Liver (tissue), 9 donors: ENCODE results near the gene CCDC7. TPM values are rescaled to one million over a fixed set of nuclear protein-coding genes. Genes with fewer than 3 reads are reported as not detected.

ENCODE experiments used
- DNase-seq: peaks from one replicate; pipeline ENCODE4 v3.0.0-alpha.2; 2017; ENCODE audit warnings: low spot score
- H3K27ac ChIP-seq, 2 donors: one replicate each; pipeline ENCODE4 v1.7.0; 2013; ENCODE audit warnings: inconsistent platforms in 2 of 2, low read length in 2 of 2, control low read depth in 1 of 2, low read depth in 1 of 2, mild to moderate bottlenecking in 1 of 2
- H3K27me3 ChIP-seq, 4 donors: one replicate each; pipeline versions ENCODE4 v1.6.1 to v1.7.0; 2013; ENCODE audit warnings: low read length in 3 of 4, inconsistent platforms in 1 of 4, mild to moderate bottlenecking in 1 of 4, moderate library complexity in 1 of 4; ENCODE audit not compliant: control insufficient read depth in 4 of 4, insufficient read depth in 4 of 4
- H3K36me3 ChIP-seq, 4 donors: one replicate each; pipeline versions ENCODE4 v1.6.1 to v1.7.0; 2013; ENCODE audit warnings: low read length in 3 of 4, mild to moderate bottlenecking in 3 of 4, low read depth in 1 of 4, moderate library complexity in 1 of 4; ENCODE audit not compliant: control insufficient read depth in 4 of 4, insufficient read depth in 3 of 4
- H3K4me1 ChIP-seq, 4 donors: one replicate each; pipeline versions ENCODE4 v1.6.1 to v1.7.0; 2013; ENCODE audit warnings: low read length in 3 of 4, mild to moderate bottlenecking in 3 of 4, moderate library complexity in 1 of 4; ENCODE audit not compliant: control insufficient read depth in 4 of 4, insufficient read depth in 4 of 4
- H3K4me3 ChIP-seq, 3 donors: one replicate each; pipeline versions ENCODE4 v1.6.1 to v1.7.0; 2013; ENCODE audit warnings: low read length in 3 of 3, control low read depth in 1 of 3, low read depth in 1 of 3, mild to moderate bottlenecking in 1 of 3
- H3K9ac ChIP-seq, 2 donors: one replicate each; pipeline ENCODE4 v1.7.0; 2013; ENCODE audit warnings: low read length in 2 of 2, mild to moderate bottlenecking in 2 of 2, moderate library complexity in 2 of 2, control low read depth in 1 of 2, low read depth in 1 of 2
- H3K9me3 ChIP-seq, 4 donors: one replicate each; pipeline versions ENCODE4 v1.6.1 to v1.7.0; 2013; ENCODE audit warnings: low read length in 3 of 4; ENCODE audit not compliant: control insufficient read depth in 4 of 4
- CTCF ChIP-seq: fragments of 150-350 bp; IDR thresholded peaks from 2 replicates; pipeline ENCODE4 v1.5.1; 2017; ENCODE audit warnings: improper control_type of control experiment, low read depth, low read length; ENCODE audit not compliant: missing input control
- EGR1 ChIP-seq, 2 donors: IDR thresholded peaks; 2 replicates each; pipeline ENCODE4 v1.6.1; 2016 to 2018; ENCODE audit warnings: antibody characterized with exemption in 2 of 2, low read depth in 2 of 2
- FOXA1 ChIP-seq: IDR thresholded peaks from 2 replicates; pipeline ENCODE4 v1.6.1; 2016; ENCODE audit warnings: antibody characterized with exemption
- FOXA2 ChIP-seq: IDR thresholded peaks from 2 replicates; pipeline ENCODE4 v1.6.1; 2016; ENCODE audit warnings: antibody characterized with exemption
- GABPA ChIP-seq, 2 donors: IDR thresholded peaks in 1 of 2; conservative IDR thresholded peaks in 1 of 2; 2 replicates each; pipeline ENCODE4 v1.6.1; 2016; ENCODE audit warnings: antibody characterized with exemption in 2 of 2, mild to moderate bottlenecking in 1 of 2, moderate library complexity in 1 of 2
- HNF4A ChIP-seq, 2 donors: conservative IDR thresholded peaks; 2 replicates each; pipeline ENCODE4 v1.6.1; 2016; ENCODE audit warnings: antibody characterized with exemption in 2 of 2, mild to moderate bottlenecking in 2 of 2
- JUND ChIP-seq, 2 donors: IDR thresholded peaks; 2 replicates each; pipeline ENCODE4 v1.6.1; 2016; ENCODE audit warnings: antibody characterized with exemption in 2 of 2
- NR2F2 ChIP-seq: IDR thresholded peaks from 2 replicates; pipeline ENCODE4 v1.6.1; 2016; ENCODE audit warnings: antibody characterized with exemption
- RAD21 ChIP-seq, 2 donors: IDR thresholded peaks; 2 replicates each; pipeline ENCODE4 v1.6.1; 2016; ENCODE audit warnings: antibody characterized with exemption in 2 of 2, mild to moderate bottlenecking in 2 of 2
- REST ChIP-seq: IDR thresholded peaks from 2 replicates; pipeline ENCODE4 v1.6.1; 2016; ENCODE audit warnings: antibody characterized with exemption, mild to moderate bottlenecking
- RXRA ChIP-seq, 2 donors: IDR thresholded peaks; 2 replicates each; pipeline ENCODE4 v1.6.1; 2017 to 2018; ENCODE audit warnings: antibody characterized with exemption in 2 of 2, mild to moderate bottlenecking in 1 of 2
- SP1 ChIP-seq: IDR thresholded peaks from 2 replicates; pipeline ENCODE4 v1.6.1; 2018; ENCODE audit warnings: antibody characterized with exemption, mild to moderate bottlenecking
- TAF1 ChIP-seq: conservative IDR thresholded peaks from 2 replicates; pipeline ENCODE4 v1.6.1; 2016; ENCODE audit warnings: antibody characterized with exemption, mild to moderate bottlenecking
- YY1 ChIP-seq: IDR thresholded peaks from 2 replicates; pipeline ENCODE4 v1.6.1; 2016; ENCODE audit warnings: antibody characterized with exemption, mild to moderate bottlenecking
- WGBS: extraction: QIAGEN DNeasy Blood & Tissue Kit; methylation state at CpG from one replicate; pipeline ENCODE4 v1.1.7; 2013; 5-methylcytosine and 5-hydroxymethylcytosine counted together
- polyA plus RNA-seq, 2 donors: library from polyadenylated mRNA; stranded (reverse) in 1 of 2; unstranded in 1 of 2; fragments of 200-250 nt in 1 of 2; fragments of >200 nt in 1 of 2; fragmentation: Nextera tagmentation in 1 of 2; extraction: Ambion mirVana in 1 of 2; gene quantifications; one replicate each; pipeline versions ENCODE4 v1.2.1 to v1.2.3, GENCODE V29; 2013 to 2015
- total RNA-seq, 2 donors: library from RNA; depleted of rRNA; stranded (reverse); fragments of >200 nt; gene quantifications; one replicate each; pipeline ENCODE4 v1.2.3, GENCODE V29; 2014
- TF ChIP-seq, protein P1 (sequence below): IDR thresholded peaks from 2 replicates; pipeline ENCODE4 v1.6.1; 2016; ENCODE audit warnings: antibody characterized with exemption
- TF ChIP-seq, protein P2 (sequence below): IDR thresholded peaks from 2 replicates; pipeline ENCODE4 v1.6.1; 2016; ENCODE audit warnings: antibody characterized with exemption
- TF ChIP-seq, protein P3 (sequence below): IDR thresholded peaks from 2 replicates; pipeline ENCODE4 v1.6.1; 2016; ENCODE audit warnings: antibody characterized with exemption
- donor health status: healthy.
- donor health status: healthy.
- donor health status: healthy.
- donor health status: healthy.
- donor health status: healthy.

CCDC7 gene
- total and polyA plus RNA-seq, 4 donors, result 0.47 to 5.9 (median 3.2) TPM

GRCh38 chr10:32788359-32788758 is 342.4 kb downstream of the CCDC7 start (continued):
- no peak for TF ChIP-seq GABPA (IDR thresholded peaks at IDR 0.05 in 1 of 2, conservative IDR thresholded peaks at IDR 0.05 in 1 of 2)

GRCh38 chr10:32790483-32790882 is 344.5 kb downstream of the CCDC7 start:
- DNase-seq, result no peak
- WGBS, result 98% methylated on average over 1 of the region's 1 CpG
- Histone ChIP-seq H3K4me1 (peaks cover 4 to 11% (median 8%) of the 10 kb centered on the region in 4 donors), H3K4me3 (no peak overlapping the region), H3K27me3 (no peaks in the 10 kb centered on the region), H3K9me3 (peaks cover 0 to 5% (median 0%) of the 10 kb centered on the region in 4 donors), H3K27ac (no peak overlapping the region), H3K9ac (no peak overlapping the region), H3K36me3 (no peaks in the 10 kb centered on the region)
- TF ChIP-seq CTCF (no peak), FOXA2 (no peak), RXRA (IDR thresholded peaks at IDR 0.05) (no peak), EGR1 (IDR thresholded peaks at IDR 0.05; ENCODE audit: low read depth in 2 of 2) (no peak), FOXA1 (no peak), JUND (IDR thresholded peaks at IDR 0.05) (no peak), SP1 (no peak), YY1 (no peak), RAD21 (IDR thresholded peaks at IDR 0.05) (no peak), NR2F2 (no peak), TAF1 (no peak), HNF4A (conservative IDR thresholded peaks at IDR 0.05) (no peak), GABPA (IDR thresholded peaks at IDR 0.05 in 1 of 2, conservative IDR thresholded peaks at IDR 0.05 in 1 of 2) (no peak), REST (no peak)
- TF ChIP-seq, protein P1, sequence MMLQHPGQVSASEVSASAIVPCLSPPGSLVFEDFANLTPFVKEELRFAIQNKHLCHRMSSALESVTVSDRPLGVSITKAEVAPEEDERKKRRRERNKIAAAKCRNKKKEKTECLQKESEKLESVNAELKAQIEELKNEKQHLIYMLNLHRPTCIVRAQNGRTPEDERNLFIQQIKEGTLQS, result no peak
- TF ChIP-seq, protein P2, sequence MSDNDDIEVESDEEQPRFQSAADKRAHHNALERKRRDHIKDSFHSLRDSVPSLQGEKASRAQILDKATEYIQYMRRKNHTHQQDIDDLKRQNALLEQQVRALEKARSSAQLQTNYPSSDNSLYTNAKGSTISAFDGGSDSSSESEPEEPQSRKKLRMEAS, result no peak
- TF ChIP-seq, protein P3, sequence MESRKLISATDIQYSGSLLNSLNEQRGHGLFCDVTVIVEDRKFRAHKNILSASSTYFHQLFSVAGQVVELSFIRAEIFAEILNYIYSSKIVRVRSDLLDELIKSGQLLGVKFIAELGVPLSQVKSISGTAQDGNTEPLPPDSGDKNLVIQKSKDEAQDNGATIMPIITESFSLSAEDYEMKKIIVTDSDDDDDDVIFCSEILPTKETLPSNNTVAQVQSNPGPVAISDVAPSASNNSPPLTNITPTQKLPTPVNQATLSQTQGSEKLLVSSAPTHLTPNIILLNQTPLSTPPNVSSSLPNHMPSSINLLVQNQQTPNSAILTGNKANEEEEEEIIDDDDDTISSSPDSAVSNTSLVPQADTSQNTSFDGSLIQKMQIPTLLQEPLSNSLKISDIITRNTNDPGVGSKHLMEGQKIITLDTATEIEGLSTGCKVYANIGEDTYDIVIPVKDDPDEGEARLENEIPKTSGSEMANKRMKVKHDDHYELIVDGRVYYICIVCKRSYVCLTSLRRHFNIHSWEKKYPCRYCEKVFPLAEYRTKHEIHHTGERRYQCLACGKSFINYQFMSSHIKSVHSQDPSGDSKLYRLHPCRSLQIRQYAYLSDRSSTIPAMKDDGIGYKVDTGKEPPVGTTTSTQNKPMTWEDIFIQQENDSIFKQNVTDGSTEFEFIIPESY, result no peak
